Common myeloid progenitor, CD34-positive (primary cell): ENCODE data around the gene FAM162B.
"Not testable (repeated sequence)": the region's sequence is repeated elsewhere in the genome, so short reads cannot be mapped to it uniquely, and the experiment has no call there.

Experiments used
- CTCF ChIA-PET: fragments of 350-600 bp; sonication (Branson Sonifier 250); formaldehyde crosslinking; loops from one replicate; lab custom pipeline; 2021; ENCODE audit warnings: antibody characterized with exemption; lab: Charles Lee
- POLR2A ChIA-PET: fragments of 350-600 bp; sonication (Branson Sonifier 250); formaldehyde crosslinking; loops from one replicate; lab custom pipeline; 2021; ENCODE audit warnings: antibody characterized with exemption; lab: Charles Lee
- DNase-seq, 3 donors: peaks; one replicate each; pipeline versions ENCODE4 v3.0.0 to v3.0.0-alpha.2; 2013
- H3K27ac ChIP-seq, 2 experiments: 1 replicate in 1 of 2; 2 replicates in 1 of 2; pipeline ENCODE4 v1.7.0; 2013; ENCODE audit warnings: inconsistent platforms in 2 of 2, low read length in 2 of 2, mild to moderate bottlenecking in 2 of 2, low read depth in 1 of 2, moderate library complexity in 1 of 2; ENCODE audit not compliant: severe bottlenecking in 2 of 2, insufficient read depth in 1 of 2, poor library complexity in 1 of 2
- H3K27me3 ChIP-seq, 5 experiments: replicated peaks in 2 of 5; 1 replicate in 3 of 5; 2 replicates in 2 of 5; pipeline versions ENCODE4 v1.6.1 to v1.7.0; 2013; ENCODE audit warnings: low read length in 4 of 5, mild to moderate bottlenecking in 2 of 5, moderate library complexity in 2 of 5, inconsistent platforms in 1 of 5; ENCODE audit not compliant: insufficient read depth in 5 of 5, control insufficient read depth in 4 of 5
- H3K36me3 ChIP-seq, 4 experiments: 1 replicate in 2 of 4; 2 replicates in 2 of 4; pipeline versions ENCODE4 v1.6.1 to v1.7.0; 2013; ENCODE audit warnings: low read length in 3 of 4, control low read depth in 1 of 4, mild to moderate bottlenecking in 1 of 4; ENCODE audit not compliant: control insufficient read depth in 4 of 4, insufficient read depth in 4 of 4
- H3K4me1 ChIP-seq, 4 experiments: 1 replicate in 3 of 4; 2 replicates in 1 of 4; pipeline versions ENCODE4 v1.6.1 to v1.7.1; 2013; ENCODE audit warnings: low read length in 3 of 4, mild to moderate bottlenecking in 3 of 4, control low read depth in 1 of 4, inconsistent platforms in 1 of 4, moderate library complexity in 1 of 4; ENCODE audit not compliant: control insufficient read depth in 4 of 4, insufficient read depth in 4 of 4; ENCODE audit errors: control extremely low read depth in 1 of 4
- H3K4me3 ChIP-seq, 7 experiments: 1 replicate in 4 of 7; 2 replicates in 3 of 7; pipeline versions ENCODE4 v1.5.1 to v1.7.0; 2013; ENCODE audit warnings: mild to moderate bottlenecking in 7 of 7, low read length in 6 of 7, moderate library complexity in 6 of 7, inconsistent platforms in 2 of 7, low read depth in 2 of 7, control low read depth in 1 of 7; ENCODE audit not compliant: insufficient read depth in 4 of 7, control insufficient read depth in 1 of 7; ENCODE audit errors: extremely low read depth in 1 of 7
- H3K9me3 ChIP-seq, 5 experiments: 1 replicate in 4 of 5; 2 replicates in 1 of 5; pipeline versions ENCODE4 v1.6.1 to v1.7.1; 2013; ENCODE audit warnings: low read length in 4 of 5, mild to moderate bottlenecking in 2 of 5, inconsistent platforms in 1 of 5, low read depth in 1 of 5, moderate library complexity in 1 of 5; ENCODE audit not compliant: control insufficient read depth in 4 of 5, insufficient read depth in 2 of 5; ENCODE audit errors: control extremely low read depth in 1 of 5
- WGBS: methylation state at CpG from one replicate; pipeline ENCODE4 v1.1.5; 2013; ENCODE audit not compliant: insufficient coverage; 5-methylcytosine and 5-hydroxymethylcytosine counted together

The FAM162B gene

GRCh38 chr6:116763906-116764628, 1.5 kb downstream of the FAM162B start:
- Histone ChIP-seq H3K27ac (no peak overlapping the region), H3K27me3 (peaks cover 9 to 71% (median 26%) of the 10 kb centered on the region in 5 experiments), H3K4me3 (peak overlapping the region in 1 of 7 experiments; percentile 74), H3K9me3 (no peaks in the 10 kb centered on the region), H3K4me1 (peaks cover 0 to 14% (median 13%) of the 10 kb centered on the region in 4 experiments), H3K36me3 (no peaks in the 10 kb centered on the region)
- ChIA-PET CTCF (interaction anchor here (0.6 to 0.9 kb wide), 2 partner anchors 13 to 15 kb away, joined by 3 to 4 read pairs; no protein-coding TSS in a partner anchor), POLR2A (no interaction called here)
- WGBS: 88% methylated on average over 7 of the region's 11 CpGs
- no peak for DNase-seq

GRCh38 chr6:116763048-116763447, 2.5 kb downstream of the FAM162B start:
- Histone ChIP-seq H3K4me1 (peaks cover 0 to 14% (median 13%) of the 10 kb centered on the region in 4 experiments), H3K9me3 (no peaks in the 10 kb centered on the region), H3K36me3 (no peaks in the 10 kb centered on the region), H3K27me3 (peaks cover 7 to 68% (median 24%) of the 10 kb centered on the region in 5 experiments), H3K27ac (no peak overlapping the region), H3K4me3 (no peak overlapping the region)
- ChIA-PET POLR2A (no interaction called here), CTCF (interaction anchor here (0.9 kb wide), 1 partner anchor 16 kb away, joined by 4 read pairs; no protein-coding TSS in a partner anchor)
- no peak for DNase-seq

- Histone ChIP-seq H3K36me3 (no peaks in the 10 kb centered on the region), H3K4me3 (no peak overlapping the region), H3K9me3 (no peaks in the 10 kb centered on the region), H3K4me1 (peaks cover 0 to 14% (median 13%) of the 10 kb centered on the region in 4 experiments), H3K27me3 (peaks cover 5 to 68% (median 24%) of the 10 kb centered on the region in 5 experiments), H3K27ac (no peak overlapping the region)
- ChIA-PET POLR2A (no interaction called here), CTCF (interaction anchor here (1.0 kb wide), 1 partner anchor 11 kb away, joined by 3 read pairs; no protein-coding TSS in a partner anchor)
- WGBS: no CpG with 5 or more reads among the region's 1 CpG
- no peak for DNase-seq
Observed at GRCh38 chr6:116762235-116762634, 3.3 kb downstream of the FAM162B start.

GRCh38 chr6:116761779-116762178, 3.7 kb downstream of the FAM162B start:
- Histone ChIP-seq H3K9me3 (no peaks in the 10 kb centered on the region), H3K36me3 (no peaks in the 10 kb centered on the region), H3K27me3 (peaks cover 2 to 64% (median 22%) of the 10 kb centered on the region in 5 experiments), H3K27ac (no peak overlapping the region), H3K4me3 (no peak overlapping the region), H3K4me1 (peaks cover 0 to 14% (median 13%) of the 10 kb centered on the region in 4 experiments)
- ChIA-PET CTCF (interaction anchor here (1.0 kb wide), 1 partner anchor 11 kb away, joined by 3 read pairs; no protein-coding TSS in a partner anchor), POLR2A (no interaction called here)
- 100% methylated on average over 1 of the region's 4 CpGs for WGBS
- DNase-seq: peak in 2 of 3 donors; percentile 14 to 36

GRCh38 chr6:116745176-116745575, 20.3 kb downstream of the FAM162B start:
- ChIA-PET CTCF (no interaction called here), POLR2A (no interaction called here)

GRCh38 chr6:116741571-116741970, 23.9 kb downstream of the FAM162B start:
- H3K9me3 ChIP-seq: peaks cover 3 to 11% (median 6%) of the 10 kb centered on the region in 5 experiments
- H3K27me3 ChIP-seq: no peaks in the 10 kb centered on the region
- no peak for DNase-seq
- H3K36me3 ChIP-seq: peaks cover 0 to 3% (median 0%) of the 10 kb centered on the region in 4 experiments
- ChIA-PET CTCF (no interaction called here), POLR2A (no interaction called here)
- no peaks in the 10 kb centered on the region for H3K4me1 ChIP-seq
- WGBS: 50% methylated on average over 1 of the region's 1 CpG
- no peak overlapping the region for H3K4me3 ChIP-seq
- H3K27ac ChIP-seq: no peak overlapping the region

More at GRCh38 chr6:116745176-116745575, 20.3 kb downstream of the FAM162B start:
- H3K4me3 ChIP-seq: no peak overlapping the region
- H3K9me3 ChIP-seq: no peaks in the 10 kb centered on the region
- 96% methylated on average over 4 of the region's 5 CpGs for whole genome bisulfite sequencing
- no peaks in the 10 kb centered on the region for H3K27me3 ChIP-seq
- H3K36me3 ChIP-seq: no peaks in the 10 kb centered on the region
- no peak overlapping the region for H3K27ac ChIP-seq
- no peaks in the 10 kb centered on the region for H3K4me1 ChIP-seq
- no peak for DNase-seq

GRCh38 chr6:116740486-116740885, 25.0 kb downstream of the FAM162B start:
- DNase-seq, POLR2A ChIA-PET, H3K4me3 ChIP-seq, H3K27me3 ChIP-seq, H3K27ac ChIP-seq, H3K4me1 ChIP-seq, CTCF ChIA-PET: not testable (repeated sequence)
- Histone ChIP-seq H3K36me3 (peaks cover 0 to 13% (median 4%) of the 10 kb centered on the region in 4 experiments), H3K9me3 (peaks cover 5 to 16% (median 6%) of the 10 kb centered on the region in 5 experiments)
- no CpG with 5 or more reads among the region's 3 CpGs for WGBS
